ENCODE results near the gene ZNF784.

GRCh38 chr19:55652311-55653128, 28.2 kb upstream of the ZNF784 start:
- TF ChIP-seq EP300 (IDR thresholded peaks at IDR 0.05): no peak
- no peak for TF ChIP-seq CTCF (IDR thresholded peaks at IDR 0.05)
- no peak for TF ChIP-seq POLR2A (IDR thresholded peaks at IDR 0.05)
- TF ChIP-seq POLR2AphosphoS5 (IDR thresholded peaks at IDR 0.05): no peak
